Tibial nerve (tissue), 4 donors: ENCODE measurements around the gene CCDC50. TPM values are rescaled to one million over a fixed set of nuclear protein-coding genes. Genes with fewer than 3 reads are reported as not detected.

Experiments
- DNase-seq, 2 donors: peaks; one replicate each; pipeline ENCODE4 v3.0.0-alpha.2; 2019; ENCODE audit warnings: low spot score in 2 of 2
- H3K27ac ChIP-seq, 4 donors: fragments of 200-600 bp; sonication (generic) in 3 of 4; one replicate each; pipeline ENCODE4 v1.5.1; 2017 to 2019; ENCODE audit warnings: mild to moderate bottlenecking in 1 of 4
- H3K27me3 ChIP-seq, 2 donors: fragments of 200-600 bp; sonication (generic) in 1 of 2; one replicate each; pipeline versions ENCODE4 v1.5.1 to v1.6.0; 2017 to 2019
- H3K36me3 ChIP-seq, 3 donors: fragments of 200-600 bp; sonication (generic); one replicate each; pipeline ENCODE4 v1.5.1; 2018 to 2019
- H3K4me1 ChIP-seq, 4 donors: fragments of 200-600 bp; sonication (generic) in 3 of 4; one replicate each; pipeline ENCODE4 v1.5.1; 2017 to 2019
- H3K4me3 ChIP-seq, 4 donors: fragments of 200-600 bp; sonication (generic) in 3 of 4; one replicate each; pipeline ENCODE4 v1.5.1; 2017 to 2019; ENCODE audit warnings: mild to moderate bottlenecking in 1 of 4, moderate library complexity in 1 of 4
- H3K9me3 ChIP-seq, 4 donors: fragments of 200-600 bp; sonication (generic) in 3 of 4; one replicate each; pipeline ENCODE4 v1.5.1; 2017 to 2019
- CTCF ChIP-seq, 5 experiments: fragments of 200-600 bp in 3 of 5; fragments of 450-650 bp in 2 of 5; sonication (generic) in 3 of 5; IDR thresholded peaks; one replicate each; pipeline ENCODE4 v1.5.1; 2016 to 2019; ENCODE audit warnings: antibody characterized with exemption in 5 of 5, mild to moderate bottlenecking in 3 of 5, moderate library complexity in 2 of 5
- EP300 ChIP-seq, 2 donors: sonication (generic); formaldehyde crosslinking; IDR thresholded peaks; one replicate each; pipeline ENCODE4 v1.6.1; 2017; ENCODE audit warnings: antibody characterized with exemption in 2 of 2, mild to moderate bottlenecking in 1 of 2
- POLR2A ChIP-seq, 2 donors: fragments of 450-650 bp; IDR thresholded peaks; one replicate each; pipeline ENCODE4 v1.6.1; 2017; ENCODE audit warnings: antibody characterized with exemption in 2 of 2, mild to moderate bottlenecking in 2 of 2, moderate library complexity in 2 of 2
- WGBS, 2 donors: methylation state at CpG; one replicate each; pipeline ENCODE4 v1.1.5; 2018; 5-methylcytosine and 5-hydroxymethylcytosine counted together
- total RNA-seq, 4 donors: library from RNA; depleted of rRNA; stranded (reverse); fragments of >200 nt; gene quantifications; one replicate each; pipeline ENCODE4 v1.1.0, GENCODE V29; 2016

CCDC50 gene
- total RNA-seq, 4 donors from 2014 or later = 83.5 to 99.6 (median 94.2) TPM

GRCh38 chr3:191415566-191415965 lies 86.4 kb downstream of the CCDC50 start:
- TF ChIP-seq CTCF (IDR thresholded peaks at IDR 0.05) = no peak
- TF ChIP-seq EP300 (IDR thresholded peaks at IDR 0.05) = no peak
- no peak for TF ChIP-seq POLR2A (IDR thresholded peaks at IDR 0.05)
- WGBS, 2 donors = 87 to 90% methylated on average over 9 of the region's 9 CpGs
- peaks cover 0 to 4% (median 0%) of the 10 kb centered on the region in 4 donors for H3K9me3 ChIP-seq
- H3K4me1 ChIP-seq = no peaks in the 10 kb centered on the region
- H3K27ac ChIP-seq = no peak overlapping the region
- DNase-seq = no peak
- H3K36me3 ChIP-seq = no peaks in the 10 kb centered on the region
- H3K4me3 ChIP-seq = no peak overlapping the region
- no peaks in the 10 kb centered on the region for H3K27me3 ChIP-seq

GRCh38 chr3:191417457-191417729 lies 88.2 kb downstream of the CCDC50 start:
- no peak overlapping the region for H3K4me3 ChIP-seq
- TF ChIP-seq POLR2A (IDR thresholded peaks at IDR 0.05) = no peak
- TF ChIP-seq CTCF (IDR thresholded peaks at IDR 0.05) = no peak
- no peak for TF ChIP-seq EP300 (IDR thresholded peaks at IDR 0.05)

DNA sequence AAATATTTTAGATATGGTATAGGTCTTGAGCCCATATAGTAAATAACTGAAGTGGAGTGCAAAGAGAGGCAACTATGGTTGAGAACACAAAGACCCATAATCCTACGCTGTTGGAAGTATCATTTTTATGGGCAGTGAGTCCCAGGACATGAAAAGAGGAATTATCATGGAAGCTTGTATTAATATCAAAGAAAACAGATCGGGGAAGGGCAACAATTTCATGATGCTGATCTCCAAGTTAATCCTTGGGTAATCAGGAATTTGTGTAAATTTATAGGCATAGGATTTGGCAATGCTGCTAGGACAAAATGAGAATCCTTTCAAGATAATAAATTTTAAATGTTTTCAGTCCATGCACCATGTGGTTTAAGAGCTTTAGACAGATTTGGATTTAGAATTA lies 91.6 kb downstream of the CCDC50 start:
- no peak for TF ChIP-seq CTCF (IDR thresholded peaks at IDR 0.05)
- no peak for TF ChIP-seq POLR2A (IDR thresholded peaks at IDR 0.05)
- no peak for TF ChIP-seq EP300 (IDR thresholded peaks at IDR 0.05)
- Histone ChIP-seq H3K4me1 (no peaks in the 10 kb centered on the region), H3K27ac (no peak overlapping the region), H3K36me3 (no peaks in the 10 kb centered on the region), H3K9me3 (no peaks in the 10 kb centered on the region), H3K27me3 (peaks cover 0 to 4% of the 10 kb centered on the region in 2 donors), H3K4me3 (no peak overlapping the region)
- WGBS, 2 donors = 86 to 93% methylated on average over 2 of the region's 2 CpGs
- no peak for DNase-seq

More at GRCh38 chr3:191417457-191417729, 88.2 kb downstream of the CCDC50 start:
- 69 to 73% methylated on average over 6 of the region's 6 CpGs for whole genome bisulfite sequencing, 2 donors
- no peak overlapping the region for H3K27ac ChIP-seq
- H3K4me1 ChIP-seq = no peaks in the 10 kb centered on the region
- no peaks in the 10 kb centered on the region for H3K9me3 ChIP-seq
- DNase-seq = no peak
- H3K36me3 ChIP-seq = no peaks in the 10 kb centered on the region
- H3K27me3 ChIP-seq = no peaks in the 10 kb centered on the region

- no peaks in the 10 kb centered on the region for H3K36me3 ChIP-seq
- 73 to 76% methylated on average over 3 of the region's 3 CpGs for WGBS, 2 donors
- no peak for DNase-seq
- H3K27me3 ChIP-seq = peaks cover 0 to 4% of the 10 kb centered on the region in 2 donors
- no peaks in the 10 kb centered on the region for H3K4me1 ChIP-seq
- H3K4me3 ChIP-seq = no peak overlapping the region
- TF ChIP-seq EP300 (IDR thresholded peaks at IDR 0.05) = no peak
- no peak for TF ChIP-seq POLR2A (IDR thresholded peaks at IDR 0.05)
- no peak for TF ChIP-seq CTCF (IDR thresholded peaks at IDR 0.05)
- H3K9me3 ChIP-seq = no peaks in the 10 kb centered on the region
- H3K27ac ChIP-seq = no peak overlapping the region
Measured at GRCh38 chr3:191424881-191425280, 95.7 kb downstream of the CCDC50 start.

- no peak for DNase-seq
- H3K36me3 ChIP-seq = no peaks in the 10 kb centered on the region
- TF ChIP-seq POLR2A (IDR thresholded peaks at IDR 0.05) (no peak), EP300 (IDR thresholded peaks at IDR 0.05) (no peak), CTCF (IDR thresholded peaks at IDR 0.05) (no peak)
- H3K9me3 ChIP-seq = no peaks in the 10 kb centered on the region
- H3K4me1 ChIP-seq = no peaks in the 10 kb centered on the region
- H3K27ac ChIP-seq = no peak overlapping the region
- no peak overlapping the region for H3K4me3 ChIP-seq
- 83 to 90% methylated on average over 11 of the region's 11 CpGs for WGBS, 2 donors
- peaks cover 0 to 4% of the 10 kb centered on the region in 2 donors for H3K27me3 ChIP-seq
Measured at GRCh38 chr3:191425322-191425734, 96.1 kb downstream of the CCDC50 start.
